ELF-1 (cell line): ENCODE data around the gene GPC5.

ENCODE experiments used
- DNase-seq: peaks from one replicate; pipeline ENCODE4 v3.0.0-alpha.2; 2016; ENCODE audit warnings: low read depth, low spot score

GPC5 gene

GRCh38 chr13:91454666-91455065 lies 56.2 kb downstream of the GPC5 start:
- DNase-seq, result no peak

GRCh38 chr13:91456837-91457236 lies 58.4 kb downstream of the GPC5 start:
- DNase-seq, result no peak

- DNase-seq, result no peak
Measured at GRCh38 chr13:91459485-91459884, 61.1 kb downstream of the GPC5 start.

DNA sequence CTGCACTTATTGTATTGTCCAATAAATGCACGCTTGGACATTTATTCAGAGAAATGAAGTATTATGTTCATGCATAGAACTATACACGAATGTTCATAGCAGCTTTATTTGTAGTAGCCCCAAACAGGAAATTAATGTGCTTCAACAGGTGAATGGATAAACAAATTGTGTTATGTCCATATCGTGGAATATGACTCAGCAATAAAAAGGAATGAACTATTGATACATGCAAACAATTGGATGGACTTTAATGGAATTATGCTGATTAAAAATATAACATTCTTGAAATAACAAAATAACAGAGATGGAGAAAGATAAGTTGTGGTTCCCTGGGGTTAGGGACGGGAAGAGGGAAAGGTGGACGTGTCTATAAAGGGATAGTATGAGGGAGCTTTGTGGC lies 65.9 kb downstream of the GPC5 start:
- no peak for DNase-seq

- no peak for DNase-seq
Measured at GRCh38 chr13:91467236-91467635, 68.8 kb downstream of the GPC5 start.

GRCh38 chr13:91468301-91468700 lies 69.9 kb downstream of the GPC5 start:
- no peak for DNase-seq

DNA sequence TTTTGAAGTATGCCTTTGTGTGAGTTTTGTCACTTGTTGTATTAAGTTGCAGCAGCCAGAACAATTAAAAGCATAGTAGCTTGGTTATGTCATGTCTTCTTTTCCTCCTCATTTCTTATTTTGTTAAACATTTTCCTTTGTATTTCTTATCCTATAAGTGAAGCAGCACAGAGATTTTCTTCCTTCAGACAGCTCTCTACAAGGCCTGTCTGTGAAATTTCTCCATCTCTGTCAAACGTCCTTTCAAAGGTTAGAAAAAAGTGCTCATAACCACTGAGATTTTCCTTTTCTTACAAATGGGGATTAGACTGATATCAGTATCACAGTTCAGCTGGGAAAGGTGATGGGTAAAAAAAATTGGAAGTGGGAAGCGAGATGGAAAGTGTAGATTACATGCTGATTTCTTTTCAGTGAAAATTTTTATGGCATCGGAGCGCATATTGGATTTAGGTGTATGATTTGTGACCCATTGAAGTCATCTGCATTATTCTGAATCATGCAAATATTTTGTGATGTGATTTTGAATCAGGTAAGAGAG lies 71.7 kb downstream of the GPC5 start:
- DNase-seq, result no peak

GRCh38 chr13:91470681-91471080 lies 72.3 kb downstream of the GPC5 start:
- DNase-seq, result no peak

DNA sequence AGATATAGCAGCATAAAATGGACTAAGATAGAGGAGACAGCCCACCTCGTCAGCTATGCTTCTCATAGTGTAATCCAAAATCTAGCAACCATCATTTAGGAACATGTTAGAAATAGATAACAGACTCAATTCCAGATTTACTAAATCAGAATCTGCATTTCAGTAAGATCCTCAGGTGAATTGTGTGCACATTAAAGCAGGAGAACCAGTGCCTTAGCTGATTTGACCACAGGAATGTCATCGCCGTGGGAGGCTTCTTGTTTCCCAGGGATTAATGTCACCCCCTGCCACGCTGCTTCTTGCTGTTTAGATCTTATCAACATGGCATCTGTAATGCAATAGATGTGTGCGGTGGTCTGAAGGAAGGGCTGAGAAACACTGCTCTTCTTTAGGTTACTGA lies 84.0 kb downstream of the GPC5 start:
- peak; percentile 51 for DNase-seq

- DNase-seq, result no peak
Measured at GRCh38 chr13:91491980-91492379, 93.6 kb downstream of the GPC5 start.

DNA sequence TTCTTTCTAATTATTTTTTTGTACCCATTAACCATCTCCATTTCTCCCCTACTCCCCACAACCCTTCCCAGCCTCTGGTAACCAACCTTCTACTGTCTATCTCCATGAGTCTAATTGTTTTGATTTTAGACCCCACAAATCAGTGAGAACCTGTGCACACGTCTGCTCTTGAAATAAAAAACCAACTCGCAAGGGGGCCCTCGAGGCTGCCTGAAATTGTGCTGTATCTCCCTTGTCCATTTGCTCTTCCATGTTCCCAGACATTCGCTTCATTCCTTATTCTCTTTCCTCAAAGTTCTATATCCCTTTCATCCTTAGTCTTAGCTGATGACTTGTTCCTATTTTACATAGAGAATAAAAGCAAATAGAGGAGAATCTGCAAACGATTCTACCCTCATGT lies 95.0 kb downstream of the GPC5 start:
- DNase-seq, result no peak

- DNase-seq, result no peak
Measured at GRCh38 chr13:91498298-91498697, 99.9 kb downstream of the GPC5 start.

DNA sequence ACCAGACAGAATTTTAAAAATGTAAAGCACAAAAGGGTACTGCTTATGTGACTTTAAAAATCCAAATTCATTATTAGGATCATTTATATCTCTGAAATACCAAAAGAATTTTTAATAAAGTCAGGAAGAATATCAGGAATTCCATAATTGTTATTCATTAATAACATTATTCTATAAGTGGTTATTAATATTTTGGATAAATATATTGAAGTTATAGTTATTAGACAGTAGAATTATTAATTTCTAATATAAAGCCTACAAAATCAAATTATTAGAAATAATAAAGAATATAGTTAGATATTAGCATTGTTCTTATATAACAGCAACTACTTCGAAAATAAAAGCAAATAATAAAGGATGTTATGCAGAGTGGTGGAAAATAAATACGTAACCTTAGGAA lies 105.8 kb downstream of the GPC5 start:
- DNase-seq, result no peak

GRCh38 chr13:91506759-91507158 lies 108.3 kb downstream of the GPC5 start:
- DNase-seq, result no peak

- DNase-seq, result no peak
Measured at GRCh38 chr13:91510058-91510457, 111.6 kb downstream of the GPC5 start.

- no peak for DNase-seq
Measured at GRCh38 chr13:91513790-91514189, 115.4 kb downstream of the GPC5 start.

- DNase-seq, result no peak
Measured at GRCh38 chr13:91516799-91517198, 118.4 kb downstream of the GPC5 start.

- no peak for DNase-seq
Measured at GRCh38 chr13:91520952-91521351, 122.5 kb downstream of the GPC5 start.

- no peak for DNase-seq
Measured at GRCh38 chr13:91523116-91523515, 124.7 kb downstream of the GPC5 start.

- DNase-seq, result no peak
Measured at GRCh38 chr13:91526543-91527033, 128.2 kb downstream of the GPC5 start.

GRCh38 chr13:91529739-91530482 lies 131.5 kb downstream of the GPC5 start:
- DNase-seq, result no peak

- DNase-seq, result no peak
Measured at GRCh38 chr13:91531646-91532045, 133.2 kb downstream of the GPC5 start.

DNA sequence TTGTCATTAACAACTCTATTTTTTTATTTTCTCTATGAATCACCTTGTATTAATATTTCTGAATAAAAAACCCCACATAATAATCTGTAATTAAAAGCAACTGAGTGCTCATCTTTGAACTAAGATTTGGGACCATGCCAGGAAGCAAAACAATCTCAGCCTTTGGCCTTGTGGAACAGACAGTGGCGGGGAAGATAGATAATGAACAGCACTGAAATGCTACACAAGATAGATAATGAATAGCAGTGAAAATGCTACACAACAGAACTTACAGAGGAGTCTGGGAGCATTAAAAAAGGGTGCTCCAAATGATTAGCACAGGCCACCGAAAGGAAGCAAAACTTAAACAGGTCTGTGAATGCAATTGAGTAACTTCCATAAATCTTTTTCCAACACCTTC lies 134.9 kb downstream of the GPC5 start:
- no peak for DNase-seq

GRCh38 chr13:91534996-91535395 lies 136.6 kb downstream of the GPC5 start:
- DNase-seq, result no peak
